PC-3 (cell line): ENCODE data around the gene CD177.
"Not testable (repeated sequence)": the region's sequence is repeated elsewhere in the genome, so short reads cannot be mapped to it uniquely, and the experiment has no call there.

Source experiments
- CTCF ChIP-seq: fragments of 300-600 bp; sonication (generic); conservative IDR thresholded peaks from 2 replicates; pipeline ENCODE4 v1.5.1; 2017; ENCODE audit warnings: antibody characterized with exemption, low read depth, mild to moderate bottlenecking, low read length
- EZH2 ChIP-seq: fragments of 300-600 bp; sonication (generic); IDR thresholded peaks from one replicate; pipeline ENCODE4 v1.6.1; 2017; ENCODE audit warnings: antibody characterized with exemption, mild to moderate bottlenecking, low read length; ENCODE audit not compliant: unreplicated experiment

GRCh38 chr19:43341098-43341497, 12.4 kb upstream of the CD177 start:
- not testable (repeated sequence) for TF ChIP-seq CTCF, EZH2
